ENCODE results near the gene TNFSF15.

The TNFSF15 gene

DNA sequence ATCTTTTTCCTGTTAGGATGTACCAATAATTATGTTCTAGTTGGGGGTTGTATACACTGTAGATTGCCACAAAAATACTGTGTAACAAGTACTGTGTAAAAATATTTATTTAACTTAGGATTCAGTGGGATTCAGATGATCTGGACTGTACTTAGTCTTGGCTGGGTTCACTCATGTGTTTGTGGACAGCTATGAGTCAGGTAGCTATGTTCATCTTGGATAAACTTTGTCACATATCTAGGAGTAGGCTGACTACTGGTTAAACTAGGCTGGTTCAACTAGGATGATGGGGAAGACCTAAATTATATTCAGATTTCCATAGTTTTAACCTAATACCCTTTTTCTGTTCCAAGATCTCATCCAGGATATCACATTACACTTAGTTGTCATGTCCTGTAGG lies 32.1 kb upstream of the TNFSF15 start:
- H4K20me1 ChIP-seq (ENCODE audit: insufficient read depth, low read length): no peaks in the 10 kb centered on the region
- H3K4me2 ChIP-seq (ENCODE audit: low read length): no peak overlapping the region
- H2AFZ ChIP-seq (ENCODE audit: low read depth, low read length): no peak overlapping the region
- peaks cover 4% of the 10 kb centered on the region for H3K36me3 ChIP-seq (replicated peaks; ENCODE audit: low read depth, low read length)
- no peaks in the 10 kb centered on the region for H3K79me2 ChIP-seq (ENCODE audit: low read length)
- H3K4me3 ChIP-seq (ENCODE audit: low read length): no peak overlapping the region
- no peaks in the 10 kb centered on the region for H3K4me1 ChIP-seq (ENCODE audit: low read length)
- H3K27me3 ChIP-seq (ENCODE audit: low read depth, low read length): peaks cover 11% of the 10 kb centered on the region; the same call in 1 of the 2 replicates
- no peaks in the 10 kb centered on the region for H3K9me3 ChIP-seq (ENCODE audit: insufficient read depth, low read length)
- no peak overlapping the region for H3K9ac ChIP-seq (ENCODE audit: low read length)
- H3K27ac ChIP-seq (ENCODE audit: low read length): no peak overlapping the region
- TF ChIP-seq EZH2phosphoT487 (IDR thresholded peaks at IDR 0.05; ENCODE audit: low read depth) (no peak), CTCF (IDR thresholded peaks at IDR 0.05; ENCODE audit: low read depth, low read length) (no peak)

DNA sequence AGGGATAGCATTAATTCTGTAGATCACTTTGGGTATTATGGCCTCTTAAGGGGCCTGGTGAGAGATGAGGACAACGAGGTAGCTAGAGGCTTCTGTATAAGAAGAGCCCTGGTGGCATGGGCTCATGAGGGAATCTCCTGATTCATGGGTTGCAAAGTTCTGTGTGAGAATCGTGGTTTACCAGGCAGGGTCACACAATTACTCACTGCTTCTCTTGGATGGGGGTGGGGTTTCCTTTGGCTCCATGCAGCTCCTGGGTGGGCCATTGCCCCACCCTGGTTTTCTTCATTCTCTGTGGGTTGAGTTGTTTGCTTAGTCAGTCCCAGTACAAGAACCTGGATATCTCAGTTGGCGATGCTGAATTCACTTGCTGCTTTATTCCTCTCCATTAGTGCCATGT lies 30.9 kb upstream of the TNFSF15 start:
- TF ChIP-seq CTCF (IDR thresholded peaks at IDR 0.05; ENCODE audit: low read depth, low read length) (no peak), EZH2phosphoT487 (IDR thresholded peaks at IDR 0.05; ENCODE audit: low read depth) (no peak)
- H4K20me1 ChIP-seq (ENCODE audit: insufficient read depth, low read length): no peaks in the 10 kb centered on the region
- no peak overlapping the region for H3K4me3 ChIP-seq (ENCODE audit: low read length)
- no peaks in the 10 kb centered on the region for H3K9me3 ChIP-seq (ENCODE audit: insufficient read depth, low read length)
- no peak overlapping the region for H3K27ac ChIP-seq (ENCODE audit: low read length)
- H3K27me3 ChIP-seq (ENCODE audit: low read depth, low read length): peaks cover 11% of the 10 kb centered on the region; the same call in 1 of the 2 replicates
- no peak overlapping the region for H3K9ac ChIP-seq (ENCODE audit: low read length)
- H2AFZ ChIP-seq (ENCODE audit: low read depth, low read length): no peak overlapping the region
- H3K79me2 ChIP-seq (ENCODE audit: low read length): no peaks in the 10 kb centered on the region
- no peak overlapping the region for H3K4me2 ChIP-seq (ENCODE audit: low read length)
- no peaks in the 10 kb centered on the region for H3K4me1 ChIP-seq (ENCODE audit: low read length)
- H3K36me3 ChIP-seq (replicated peaks; ENCODE audit: low read depth, low read length): peaks cover 4% of the 10 kb centered on the region

- no peaks in the 10 kb centered on the region for H3K4me1 ChIP-seq (ENCODE audit: low read length)
- no peak for TF ChIP-seq EZH2phosphoT487 (IDR thresholded peaks at IDR 0.05; ENCODE audit: low read depth)
- no peak for TF ChIP-seq CTCF (IDR thresholded peaks at IDR 0.05; ENCODE audit: low read depth, low read length)
Observed at GRCh38 chr9:114834386-114834785, 28.5 kb upstream of the TNFSF15 start.

DNA sequence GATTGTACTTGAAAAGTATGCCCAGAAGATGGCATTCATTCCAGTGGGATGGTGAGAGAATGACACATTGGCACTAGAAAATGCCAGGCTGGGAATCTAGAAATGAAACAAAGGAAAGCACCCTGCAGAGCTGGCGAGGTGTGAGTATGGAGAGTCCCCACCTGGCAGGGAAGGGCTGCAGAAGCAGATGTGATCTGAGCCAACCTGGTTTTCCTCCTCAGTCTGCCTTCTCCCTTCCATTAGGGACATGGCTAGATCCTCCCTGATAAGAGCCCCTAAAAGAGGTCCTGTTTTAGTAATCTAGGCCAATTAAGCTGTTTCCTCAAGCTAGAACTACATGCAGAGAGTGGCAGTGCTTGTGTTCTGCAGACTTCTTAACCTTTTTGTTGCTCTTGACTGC lies 24.7 kb upstream of the TNFSF15 start:
- Histone ChIP-seq H3K4me3 (ENCODE audit: low read length) (no peak overlapping the region), H3K4me1 (ENCODE audit: low read length) (peaks cover 10% of the 10 kb centered on the region), H3K9me3 (ENCODE audit: insufficient read depth, low read length) (no peaks in the 10 kb centered on the region), H3K36me3 (replicated peaks; ENCODE audit: low read depth, low read length) (peaks cover 3% of the 10 kb centered on the region), H3K9ac (ENCODE audit: low read length) (no peak overlapping the region), H3K4me2 (ENCODE audit: low read length) (no peak overlapping the region), H2AFZ (ENCODE audit: low read depth, low read length) (no peak overlapping the region), H3K79me2 (ENCODE audit: low read length) (no peaks in the 10 kb centered on the region), H4K20me1 (ENCODE audit: insufficient read depth, low read length) (no peaks in the 10 kb centered on the region), H3K27ac (ENCODE audit: low read length) (no peak overlapping the region), H3K27me3 (ENCODE audit: low read depth, low read length) (peaks cover 12% of the 10 kb centered on the region; the same call in 1 of the 2 replicates)
- TF ChIP-seq EZH2phosphoT487 (IDR thresholded peaks at IDR 0.05; ENCODE audit: low read depth) (no peak), CTCF (IDR thresholded peaks at IDR 0.05; ENCODE audit: low read depth, low read length) (no peak)

More at GRCh38 chr9:114834386-114834785, 28.5 kb upstream of the TNFSF15 start:
- H3K27ac ChIP-seq (ENCODE audit: low read length): no peak overlapping the region
- no peak overlapping the region for H3K4me2 ChIP-seq (ENCODE audit: low read length)
- H4K20me1 ChIP-seq (ENCODE audit: insufficient read depth, low read length): no peaks in the 10 kb centered on the region
- no peaks in the 10 kb centered on the region for H3K79me2 ChIP-seq (ENCODE audit: low read length)
- peaks cover 11% of the 10 kb centered on the region; the same call in 1 of the 2 replicates for H3K27me3 ChIP-seq (ENCODE audit: low read depth, low read length)
- no peak overlapping the region for H3K9ac ChIP-seq (ENCODE audit: low read length)
- H3K9me3 ChIP-seq (ENCODE audit: insufficient read depth, low read length): no peaks in the 10 kb centered on the region
- no peak overlapping the region for H3K4me3 ChIP-seq (ENCODE audit: low read length)
- no peak overlapping the region for H2AFZ ChIP-seq (ENCODE audit: low read depth, low read length)
- no peaks in the 10 kb centered on the region for H3K36me3 ChIP-seq (replicated peaks; ENCODE audit: low read depth, low read length)
